Thymus (tissue), 14 donors: Measurements from ENCODE around the gene C12orf57. TPM values are rescaled to one million over a fixed set of nuclear protein-coding genes. Genes with fewer than 3 reads are reported as not detected.

Source experiments
- DNase-seq, 9 donors: peaks; one replicate each; pipeline ENCODE4 v3.0.0-alpha.2; 2013; ENCODE audit warnings: low spot score in 9 of 9, low read depth in 6 of 9, missing footprints in 1 of 9
- H3K27ac ChIP-seq, 2 donors: one replicate each; pipeline ENCODE4 v1.5.1; 2013; ENCODE audit warnings: control low read depth in 1 of 2, low read depth in 1 of 2, low read length in 1 of 2, mild to moderate bottlenecking in 1 of 2, moderate library complexity in 1 of 2
- H3K27me3 ChIP-seq, 2 donors: one replicate each; pipeline ENCODE4 v1.5.1; 2013; ENCODE audit warnings: low read length in 1 of 2; ENCODE audit not compliant: control insufficient read depth in 2 of 2, insufficient read depth in 1 of 2
- H3K36me3 ChIP-seq, 2 donors: one replicate each; pipeline ENCODE4 v1.5.1; 2013; ENCODE audit warnings: low read length in 1 of 2, mild to moderate bottlenecking in 1 of 2, moderate library complexity in 1 of 2; ENCODE audit not compliant: control insufficient read depth in 2 of 2, insufficient read depth in 2 of 2
- H3K4me1 ChIP-seq, 2 donors: one replicate each; pipeline ENCODE4 v1.5.1; 2013; ENCODE audit warnings: low read length in 2 of 2; ENCODE audit not compliant: control insufficient read depth in 2 of 2, insufficient read depth in 2 of 2
- H3K4me3 ChIP-seq, 2 donors: one replicate each; pipeline ENCODE4 v1.5.1; 2013; ENCODE audit warnings: low read length in 2 of 2, control low read depth in 1 of 2, mild to moderate bottlenecking in 1 of 2
- H3K9me3 ChIP-seq, 2 donors: one replicate each; pipeline ENCODE4 v1.5.1; 2013; ENCODE audit warnings: low read length in 1 of 2, mild to moderate bottlenecking in 1 of 2; ENCODE audit not compliant: control insufficient read depth in 2 of 2, insufficient read depth in 1 of 2
- WGBS: extraction: QIAGEN DNeasy Blood & Tissue Kit; methylation state at CpG from one replicate; pipeline ENCODE4 v1.1.7; 2013; 5-methylcytosine and 5-hydroxymethylcytosine counted together
- long read RNA-seq, 10 donors: transcript quantifications; one replicate each; lab custom pipeline, GENCODE V29; 2026
- polyA plus RNA-seq: library from polyadenylated mRNA; stranded (reverse); fragments of 200-250 nt; gene quantifications from one replicate; pipeline ENCODE4 v1.2.3, GENCODE V29; 2013
- total RNA-seq: library from RNA; stranded (reverse); fragments of 120-200 nt; gene quantifications from one replicate; pipeline ENCODE4 v1.2.4, GENCODE V29; 2013
- donor health status: healthy.

Gene C12orf57
- total RNA-seq (446 TPM), polyA plus RNA-seq (421 TPM)
- long read RNA-seq, donor 1, transcript C12orf57-201 (3 exons, 560 nt): major isoform, 11 of 14 reads
- long read RNA-seq, donor 1, partial matches to known transcripts: 0 of 14 reads
- long read RNA-seq, donor 1, other reads (novel, unspliced or antisense): 0 of 14 reads
- long read RNA-seq, donor 2: 0 reads
- long read RNA-seq, donor 3, transcript C12orf57-204 (3 exons, 551 nt): minor isoform, 7 of 325 reads
- long read RNA-seq, donor 3, transcript C12orf57-201 (3 exons, 560 nt): major isoform, 253 of 325 reads
- long read RNA-seq, donor 3, transcript C12orf57-202 (3 exons, 662 nt): minor isoform, 44 of 325 reads
- long read RNA-seq, donor 3, transcript C12orf57-206 (2 exons, 980 nt): minor isoform, 8 of 325 reads
- long read RNA-seq, donor 3, partial matches to known transcripts: 13 of 325 reads
- long read RNA-seq, donor 3, other reads (novel, unspliced or antisense): 0 of 325 reads
- long read RNA-seq, donor 4, transcript C12orf57-201 (3 exons, 560 nt): major isoform, 66 of 86 reads
- long read RNA-seq, donor 4, transcript C12orf57-202 (3 exons, 662 nt): minor isoform, 9 of 86 reads
- long read RNA-seq, donor 4, partial matches to known transcripts: 6 of 86 reads
- long read RNA-seq, donor 4, other reads (novel, unspliced or antisense): 0 of 86 reads
- long read RNA-seq, donor 5, transcript C12orf57-201 (3 exons, 560 nt): major isoform, 368 of 451 reads
- long read RNA-seq, donor 5, transcript C12orf57-206 (2 exons, 980 nt): minor isoform, 6 of 451 reads
- long read RNA-seq, donor 5, transcript C12orf57-202 (3 exons, 662 nt): minor isoform, 59 of 451 reads
- long read RNA-seq, donor 5, partial matches to known transcripts: 16 of 451 reads
- long read RNA-seq, donor 5, other reads (novel, unspliced or antisense): 0 of 451 reads
- long read RNA-seq, donor 6, transcript C12orf57-202 (3 exons, 662 nt): minor isoform, 12 of 98 reads
- long read RNA-seq, donor 6, transcript C12orf57-201 (3 exons, 560 nt): major isoform, 83 of 98 reads
- long read RNA-seq, donor 6, partial matches to known transcripts: 0 of 98 reads
- long read RNA-seq, donor 6, other reads (novel, unspliced or antisense): 0 of 98 reads
- long read RNA-seq, donor 7, transcript C12orf57-201 (3 exons, 560 nt): major isoform, 119 of 148 reads
- long read RNA-seq, donor 7, transcript C12orf57-202 (3 exons, 662 nt): minor isoform, 13 of 148 reads
- long read RNA-seq, donor 7, partial matches to known transcripts: 14 of 148 reads
- long read RNA-seq, donor 7, other reads (novel, unspliced or antisense): 0 of 148 reads
- long read RNA-seq, donor 8, transcript C12orf57-201 (3 exons, 560 nt): major isoform, 57 of 71 reads
- long read RNA-seq, donor 8, transcript C12orf57-202 (3 exons, 662 nt): minor isoform, 12 of 71 reads
- long read RNA-seq, donor 8, partial matches to known transcripts: 0 of 71 reads
- long read RNA-seq, donor 8, other reads (novel, unspliced or antisense): 0 of 71 reads
- long read RNA-seq, donor 9, transcript C12orf57-201 (3 exons, 560 nt): major isoform, 78 of 106 reads
- long read RNA-seq, donor 9, transcript C12orf57-202 (3 exons, 662 nt): minor isoform, 16 of 106 reads
- long read RNA-seq, donor 9, partial matches to known transcripts: 6 of 106 reads
- long read RNA-seq, donor 9, other reads (novel, unspliced or antisense): 0 of 106 reads
- long read RNA-seq, donor 10, transcript C12orf57-202 (3 exons, 662 nt): minor isoform, 17 of 194 reads
- long read RNA-seq, donor 10, transcript C12orf57-201 (3 exons, 560 nt): major isoform, 164 of 194 reads
- long read RNA-seq, donor 10, transcript C12orf57-206 (2 exons, 980 nt): minor isoform, 5 of 194 reads
- long read RNA-seq, donor 10, partial matches to known transcripts: 7 of 194 reads
- long read RNA-seq, donor 10, other reads (novel, unspliced or antisense): 0 of 194 reads

DNA sequence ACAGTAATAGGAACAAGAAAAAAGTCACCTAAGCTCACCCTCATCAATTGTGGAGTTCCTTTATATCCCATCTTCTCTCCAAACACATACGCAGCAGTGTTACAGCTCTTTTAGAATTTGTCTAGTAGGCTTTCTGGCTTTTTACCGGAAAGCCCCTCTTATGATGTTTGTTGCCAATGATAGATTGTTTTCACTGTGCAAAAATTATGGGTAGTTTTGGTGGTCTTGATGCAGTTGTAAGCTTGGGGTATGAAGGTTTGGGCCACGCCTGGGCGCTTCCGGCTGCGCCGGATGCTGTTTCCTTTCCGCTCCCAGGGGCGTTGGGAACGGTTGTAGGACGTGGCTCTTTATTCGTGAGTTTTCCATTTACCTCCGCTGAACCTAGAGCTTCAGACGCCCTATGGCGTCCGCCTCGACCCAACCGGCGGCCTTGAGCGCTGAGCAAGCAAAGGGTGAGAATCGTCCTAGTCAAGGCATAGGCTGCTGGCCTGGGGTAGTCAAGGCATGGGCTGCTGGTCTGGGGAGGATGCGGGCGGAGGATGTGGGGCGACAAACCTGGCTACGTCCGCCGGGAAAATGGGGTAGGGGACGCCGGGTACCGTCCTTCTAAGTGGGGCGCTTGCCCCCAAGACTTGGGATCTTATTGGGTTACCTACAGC is at the start of gene C12orf57, which contains the start of gene RNU7-1:
TSS of gene C12orf57 (plus strand) at position 301 of the 659 bp plus-strand sequence. CDS start at position 401, 100 bp downstream.
TSS of gene RNU7-1 (plus strand) at position 95 of the 659 bp plus-strand sequence.
- Histone ChIP-seq H3K36me3 (peaks cover 8 to 15% of the 10 kb centered on the region in 2 donors), H3K27me3 (no peaks in the 10 kb centered on the region), H3K9me3 (peaks cover 0 to 4% of the 10 kb centered on the region in 2 donors), H3K27ac (peak within 1 kb of the TSS; percentile 99 to 100), H3K4me1 (peaks cover 28 to 46% of the 10 kb centered on the region in 2 donors), H3K4me3 (peak within 1 kb of the TSS; percentile 60 to 86)
- DNase-seq: peak; percentile 74 to 96 (median 90)
- under 1% methylated on average over 31 of the region's 31 CpGs for WGBS

DNA sequence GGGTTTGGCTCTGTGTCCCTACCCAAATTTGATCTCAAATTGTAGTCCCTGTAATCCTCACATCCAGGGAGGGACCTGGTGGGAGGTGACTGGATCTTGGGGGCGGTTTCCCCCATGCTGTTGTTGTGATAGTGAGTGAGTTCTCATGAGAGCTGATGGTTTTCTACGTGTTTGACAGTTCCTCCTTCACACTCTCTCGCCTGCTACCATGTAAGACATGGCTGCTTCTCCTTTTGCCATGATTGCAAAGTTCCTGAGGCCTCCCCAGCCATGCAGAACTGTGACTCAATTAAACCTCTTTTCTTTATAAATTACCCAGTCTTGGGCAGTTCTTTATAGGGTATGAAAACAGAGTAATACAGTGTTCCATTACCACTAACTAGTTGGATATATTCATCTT is 49.5 kb upstream of the C12orf57 start:
- WGBS: 96% methylated on average over 3 of the region's 3 CpGs
- H3K4me3 ChIP-seq: no peak overlapping the region
- no peaks in the 10 kb centered on the region for H3K27me3 ChIP-seq
- DNase-seq: no peak
- H3K27ac ChIP-seq: no peak overlapping the region
- no peaks in the 10 kb centered on the region for H3K36me3 ChIP-seq
- peaks cover 8 to 19% of the 10 kb centered on the region in 2 donors for H3K4me1 ChIP-seq
- H3K9me3 ChIP-seq: no peaks in the 10 kb centered on the region

DNA sequence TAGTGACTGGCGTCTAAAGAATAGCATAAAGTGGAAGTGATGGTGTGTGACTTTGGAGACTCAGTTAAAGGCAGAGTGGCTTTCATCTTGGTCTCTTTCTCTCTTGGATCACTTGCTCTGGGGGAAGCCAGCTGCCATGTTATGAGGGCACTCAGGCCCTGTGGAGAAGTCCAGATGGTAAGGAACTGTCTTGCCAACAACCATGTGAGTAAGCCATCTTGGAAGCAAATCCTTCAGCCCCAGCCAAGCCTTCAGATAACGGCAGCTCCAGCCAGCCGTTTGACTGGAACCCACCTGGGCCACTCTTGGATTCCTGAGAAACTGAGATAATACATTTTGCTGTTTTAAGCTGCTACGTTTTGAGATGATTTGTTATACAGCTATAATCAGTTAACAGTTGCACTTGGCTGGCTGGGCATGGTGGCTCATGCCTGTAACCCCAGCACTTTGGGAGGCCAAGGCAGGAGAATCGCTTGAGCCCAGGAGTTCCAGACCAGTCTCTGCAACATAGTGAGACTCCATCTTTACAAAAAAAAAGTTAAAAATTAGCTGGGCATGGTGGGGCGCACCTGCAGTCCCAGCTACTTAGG is 46.9 kb upstream of the C12orf57 start:
- Histone ChIP-seq H3K9me3 (no peaks in the 10 kb centered on the region), H3K4me3 (no peak overlapping the region), H3K27me3 (no peaks in the 10 kb centered on the region), H3K27ac (no peak overlapping the region), H3K4me1 (peaks cover 0 to 7% of the 10 kb centered on the region in 2 donors), H3K36me3 (no peaks in the 10 kb centered on the region)
- 97% methylated on average over 6 of the region's 6 CpGs for whole genome bisulfite sequencing
- DNase-seq: no peak

GRCh38 chr12:6899427-6899826 is 44.4 kb upstream of the C12orf57 start:
- peaks cover 4 to 7% of the 10 kb centered on the region in 2 donors for H3K4me1 ChIP-seq
- no peaks in the 10 kb centered on the region for H3K36me3 ChIP-seq
- no peaks in the 10 kb centered on the region for H3K27me3 ChIP-seq
- no peak overlapping the region for H3K27ac ChIP-seq
- WGBS: 72% methylated on average over 5 of the region's 5 CpGs
- DNase-seq: no peak
- no peaks in the 10 kb centered on the region for H3K9me3 ChIP-seq
- H3K4me3 ChIP-seq: no peak overlapping the region

DNA sequence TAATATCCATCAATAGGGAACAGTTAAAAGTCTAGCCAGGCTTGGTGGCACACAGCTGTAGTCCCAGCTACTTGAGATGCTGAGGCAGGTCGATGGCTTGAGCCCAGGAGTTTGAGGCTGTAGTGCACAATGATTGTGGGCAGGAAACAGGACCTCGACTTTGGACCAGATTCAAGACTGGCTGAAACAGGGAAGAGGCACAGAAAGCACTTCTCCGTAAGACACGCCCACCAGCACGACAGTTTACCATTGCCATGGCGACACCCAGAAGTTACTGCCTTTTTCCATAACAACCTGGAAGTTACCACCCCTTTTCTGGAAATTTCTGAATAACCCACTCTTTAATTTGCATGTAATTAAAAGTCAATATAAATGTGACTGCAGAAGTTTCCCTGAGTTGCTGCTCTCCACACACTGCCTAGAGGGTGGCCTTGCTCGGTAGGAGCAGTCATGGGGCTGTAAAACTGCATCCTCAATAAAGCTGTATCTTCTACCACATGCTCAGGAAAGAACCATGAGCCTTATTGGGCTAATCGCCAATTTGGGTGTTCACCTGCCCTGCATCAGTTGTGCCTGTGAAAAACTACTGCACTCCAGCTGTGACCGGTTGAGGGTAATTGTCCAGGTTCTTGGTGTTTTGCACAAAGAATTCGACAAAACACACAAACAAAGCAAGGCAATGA is 43.8 kb upstream of the C12orf57 start:
- Histone ChIP-seq H3K4me1 (peaks cover 8 to 11% of the 10 kb centered on the region in 2 donors), H3K36me3 (no peaks in the 10 kb centered on the region), H3K27ac (no peak overlapping the region), H3K9me3 (no peaks in the 10 kb centered on the region), H3K27me3 (no peaks in the 10 kb centered on the region), H3K4me3 (no peak overlapping the region)
- DNase-seq: no peak
- WGBS: 46% methylated on average over 10 of the region's 10 CpGs

GRCh38 chr12:6902448-6902847 is 41.4 kb upstream of the C12orf57 start:
- Histone ChIP-seq H3K4me1 (peaks cover 10 to 16% of the 10 kb centered on the region in 2 donors), H3K4me3 (no peak overlapping the region), H3K27ac (no peak overlapping the region), H3K9me3 (no peaks in the 10 kb centered on the region), H3K36me3 (no peaks in the 10 kb centered on the region), H3K27me3 (no peaks in the 10 kb centered on the region)
- WGBS: 95% methylated on average over 4 of the region's 4 CpGs
- DNase-seq: no peak

- no peak for DNase-seq
- Histone ChIP-seq H3K27me3 (no peaks in the 10 kb centered on the region), H3K9me3 (no peaks in the 10 kb centered on the region), H3K36me3 (no peaks in the 10 kb centered on the region), H3K4me3 (no peak overlapping the region), H3K4me1 (peaks cover 10 to 16% of the 10 kb centered on the region in 2 donors), H3K27ac (no peak overlapping the region)
- WGBS: 71% methylated on average over 1 of the region's 1 CpG
These were observed 40.1 kb upstream of the C12orf57 start for GRCh38 chr12:6903722-6904121.
